Mesenchymal stem cell (in vitro differentiated cells and primary cell): Measurements from ENCODE around the gene MYCL. TPM values are rescaled to one million over a fixed set of nuclear protein-coding genes. Genes with fewer than 3 reads are reported as not detected.

Experiments
- DNase-seq: peaks from one replicate; pipeline ENCODE4 v3.0.0-alpha.2; 2013
- H2AFZ ChIP-seq: one replicate; pipeline ENCODE4 v1.6.1; 2013; ENCODE audit warnings: low read depth, mild to moderate bottlenecking, control low read depth, inconsistent platforms, low read length, moderate library complexity
- H2AK5ac ChIP-seq: 2 replicates; pipeline ENCODE4 v1.6.1; 2013; ENCODE audit warnings: low read length, moderate library complexity, mild to moderate bottlenecking, inconsistent platforms; ENCODE audit not compliant: severe bottlenecking
- H2BK120ac ChIP-seq: one replicate; pipeline ENCODE4 v1.6.1; 2013; ENCODE audit warnings: low read depth, mild to moderate bottlenecking, inconsistent platforms, low read length, moderate library complexity
- H2BK12ac ChIP-seq, 2 experiments: one replicate each; pipeline ENCODE4 v1.6.1; 2013; ENCODE audit warnings: inconsistent platforms in 2 of 2, low read length in 2 of 2, mild to moderate bottlenecking in 2 of 2, moderate library complexity in 2 of 2, control low read depth in 1 of 2
- H2BK15ac ChIP-seq: one replicate; pipeline ENCODE4 v1.6.1; 2013; ENCODE audit warnings: mild to moderate bottlenecking, low read depth, inconsistent platforms; ENCODE audit not compliant: poor library complexity, severe bottlenecking
- H2BK5ac ChIP-seq: 2 replicates; pipeline ENCODE4 v1.6.1; 2013; ENCODE audit warnings: low read depth, mild to moderate bottlenecking, low read length, control low read depth, inconsistent platforms; ENCODE audit not compliant: poor library complexity, severe bottlenecking
- H3K14ac ChIP-seq, 2 experiments: one replicate each; pipeline ENCODE4 v1.6.1; 2013; ENCODE audit warnings: inconsistent platforms in 2 of 2, low read length in 2 of 2, control low read depth in 1 of 2, mild to moderate bottlenecking in 1 of 2, moderate library complexity in 1 of 2
- H3K18ac ChIP-seq, 2 experiments: one replicate each; pipeline ENCODE4 v1.6.1; 2013; ENCODE audit warnings: inconsistent platforms in 2 of 2, low read length in 2 of 2, control low read depth in 1 of 2, low read depth in 1 of 2, mild to moderate bottlenecking in 1 of 2
- H3K23ac ChIP-seq, 2 experiments: one replicate each; pipeline ENCODE4 v1.6.1; 2013; ENCODE audit warnings: inconsistent platforms in 2 of 2, low read length in 2 of 2, mild to moderate bottlenecking in 2 of 2, moderate library complexity in 2 of 2, control low read depth in 1 of 2
- H3K27ac ChIP-seq: 2 replicates; pipeline ENCODE4 v1.5.1; 2013; ENCODE audit warnings: mild to moderate bottlenecking, moderate library complexity, low read length, control low read depth, inconsistent platforms; ENCODE audit not compliant: poor library complexity, severe bottlenecking
- H3K27me3 ChIP-seq, 2 experiments: 2 replicates each; pipeline versions ENCODE4 v1.6.1 to v1.7.0; 2013; ENCODE audit warnings: low read length in 2 of 2, mild to moderate bottlenecking in 2 of 2, moderate library complexity in 2 of 2, control low read depth in 1 of 2, inconsistent platforms in 1 of 2; ENCODE audit not compliant: control insufficient read depth in 1 of 2, insufficient read depth in 1 of 2
- H3K36me3 ChIP-seq, 2 experiments: 2 replicates each; pipeline versions ENCODE4 v1.6.1 to v1.7.0; 2013; ENCODE audit warnings: low read length in 2 of 2, control low read depth in 1 of 2, inconsistent platforms in 1 of 2, low read depth in 1 of 2, mild to moderate bottlenecking in 1 of 2; ENCODE audit not compliant: insufficient read depth in 2 of 2, control insufficient read depth in 1 of 2
- H3K4ac ChIP-seq, 2 experiments: one replicate each; pipeline ENCODE4 v1.6.1; 2013; ENCODE audit warnings: inconsistent platforms in 2 of 2, low read length in 2 of 2, mild to moderate bottlenecking in 2 of 2, moderate library complexity in 2 of 2, control low read depth in 1 of 2, low read depth in 1 of 2
- H3K4me1 ChIP-seq: 2 replicates; pipeline ENCODE4 v1.6.1; 2013; ENCODE audit warnings: low read depth, low read length, control low read depth; ENCODE audit not compliant: control insufficient read depth, insufficient read depth
- H3K4me2 ChIP-seq: 2 replicates; pipeline ENCODE4 v1.6.1; 2013; ENCODE audit warnings: low read length, mild to moderate bottlenecking, inconsistent platforms; ENCODE audit not compliant: poor library complexity, severe bottlenecking
- H3K4me3 ChIP-seq, 2 experiments: 2 replicates each; pipeline versions ENCODE4 v1.5.1 to v1.7.0; 2013; ENCODE audit warnings: low read length in 2 of 2, mild to moderate bottlenecking in 2 of 2, control low read depth in 1 of 2, low read depth in 1 of 2; ENCODE audit not compliant: insufficient read depth in 1 of 2
- H3K79me1 ChIP-seq: replicated peaks from 2 replicates; pipeline ENCODE4 v1.6.1; 2013; ENCODE audit warnings: mild to moderate bottlenecking, control low read depth, low read length, inconsistent platforms; ENCODE audit not compliant: poor library complexity, severe bottlenecking
- H3K9ac ChIP-seq: 2 replicates; pipeline ENCODE4 v1.7.0; 2013; ENCODE audit warnings: mild to moderate bottlenecking, low read length, moderate library complexity
- H3K9me3 ChIP-seq: 2 replicates; pipeline ENCODE4 v1.7.0; 2013; ENCODE audit warnings: mild to moderate bottlenecking, low read length; ENCODE audit not compliant: control insufficient read depth
- H4K8ac ChIP-seq: one replicate; pipeline ENCODE4 v1.6.1; 2013; ENCODE audit warnings: inconsistent platforms, mild to moderate bottlenecking, low read length, moderate library complexity
- H4K91ac ChIP-seq: one replicate; pipeline ENCODE4 v1.6.1; 2013; ENCODE audit warnings: mild to moderate bottlenecking, low read length, inconsistent platforms
- WGBS: methylation state at CpG from one replicate; pipeline ENCODE4 v1.1.7; 2013; ENCODE audit warnings: mixed read lengths; 5-methylcytosine and 5-hydroxymethylcytosine counted together
- small RNA-seq: library from polyadenylated mRNA; stranded (forward); fragments of <200 nt; extraction: miRNeasy Mini kit (QIAGEN cat#:217004); gene quantifications from one replicate; pipeline ENCODE3, GENCODE V24; 2013; ENCODE audit warnings: low read depth

The MYCL gene

DNA sequence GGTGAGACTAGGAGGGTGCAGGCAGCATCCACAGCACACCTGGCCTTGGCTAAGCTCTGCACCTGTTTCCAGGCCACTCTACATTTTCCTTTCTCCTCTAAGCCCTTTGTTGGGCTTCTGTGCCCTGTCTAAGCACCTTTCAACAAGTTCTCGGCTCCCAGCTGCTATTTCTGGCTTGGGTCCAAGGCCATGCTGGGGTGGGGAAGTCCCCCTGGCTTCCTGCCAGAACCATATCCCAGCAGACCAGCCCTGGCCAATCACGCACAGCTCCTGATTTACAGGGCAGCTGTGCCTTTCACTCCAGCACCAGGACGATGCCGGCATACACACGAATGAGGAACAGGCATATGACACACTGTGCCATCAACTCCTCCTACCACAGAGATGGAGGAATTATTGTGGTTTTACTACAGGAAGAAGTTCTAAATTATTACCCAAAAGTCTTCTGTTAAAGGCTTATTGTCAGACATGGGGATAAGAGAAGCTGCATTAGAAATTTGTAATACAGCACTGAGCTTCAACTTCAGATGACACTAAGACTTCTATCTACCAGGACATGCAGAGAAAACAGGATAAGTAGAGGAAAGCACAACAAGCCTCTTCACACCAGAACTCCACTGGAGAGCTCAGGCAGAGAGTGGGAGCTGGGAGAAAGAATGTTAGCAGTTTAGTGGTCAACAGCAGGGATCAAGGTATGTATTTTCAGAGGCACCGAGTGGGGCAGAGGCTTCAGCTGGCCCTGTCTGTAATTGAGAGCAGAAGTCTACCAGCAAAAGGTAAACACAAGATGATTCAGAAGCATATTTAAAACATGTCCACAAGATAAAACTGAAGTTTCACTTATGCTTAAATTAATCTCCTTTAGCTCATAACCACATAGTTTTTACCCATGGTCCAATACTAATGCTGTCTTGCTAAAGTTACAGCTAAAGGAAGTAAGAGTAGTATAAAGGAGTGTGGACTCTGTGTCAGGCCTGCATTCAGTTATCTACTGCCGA, 55.8 kb downstream of the MYCL start:
- H4K91ac ChIP-seq = no peak overlapping the region
- peaks cover 5 to 85% of the 10 kb centered on the region in 2 experiments for H3K36me3 ChIP-seq
- peaks cover 8% of the 10 kb centered on the region for H3K4me1 ChIP-seq
- no peak overlapping the region for H2AFZ ChIP-seq
- H2BK120ac ChIP-seq = no peak overlapping the region
- H3K79me1 ChIP-seq = peaks cover 11% of the 10 kb centered on the region
- no peak overlapping the region for H4K8ac ChIP-seq
- DNase-seq = peak; percentile 87
- no peak overlapping the region for H2BK15ac ChIP-seq
- no peak overlapping the region for H2AK5ac ChIP-seq
- H3K9me3 ChIP-seq = no peaks in the 10 kb centered on the region
- no peaks in the 10 kb centered on the region for H3K27me3 ChIP-seq
- H3K18ac ChIP-seq = peak overlapping the region in 1 of 2 experiments; percentile 28
- H3K4me3 ChIP-seq = no peak overlapping the region
- H3K23ac ChIP-seq = no peak overlapping the region
- H2BK5ac ChIP-seq = no peak overlapping the region
- WGBS = 30% methylated on average over 3 of the region's 7 CpGs
- H3K4ac ChIP-seq = no peak overlapping the region
- peak overlapping the region; percentile 5 for H3K9ac ChIP-seq
- no peak overlapping the region for H3K14ac ChIP-seq
- no peak overlapping the region for H2BK12ac ChIP-seq
- peak overlapping the region; percentile 43 for H3K4me2 ChIP-seq
- H3K27ac ChIP-seq = peak overlapping the region; percentile 93

Small RNA genes within 50 kb of the gene (small RNA-seq; reads per million reads assigned to genes)
- not detected for gene RF00019
